Ovary (tissue), 9 donors: ENCODE results near the gene SUDS3. TPM values are rescaled to one million over a fixed set of nuclear protein-coding genes. Genes with fewer than 3 reads are reported as not detected.

ENCODE experiments used
- DNase-seq, 5 donors: peaks; one replicate each; pipeline ENCODE4 v3.0.0-alpha.2; 2019 to 2020
- H3K27ac ChIP-seq, 2 donors: fragments of 200-600 bp; one replicate each; pipeline versions ENCODE4 v1.5.1 to v1.8.0; 2019 to 2022
- H3K27me3 ChIP-seq: fragments of 200-600 bp; one replicate; pipeline ENCODE4 v1.8.0; 2022
- H3K36me3 ChIP-seq: fragments of 200-600 bp; sonication (generic); one replicate; pipeline ENCODE4 v1.5.1; 2019
- H3K4me1 ChIP-seq: one replicate; pipeline ENCODE4 v1.8.1; 2013; ENCODE audit warnings: mild to moderate bottlenecking, moderate library complexity; ENCODE audit not compliant: insufficient read depth
- H3K4me3 ChIP-seq: fragments of 200-600 bp; sonication (generic); one replicate; pipeline ENCODE4 v1.5.1; 2017
- H3K9me3 ChIP-seq, 2 donors: fragments of 200-600 bp in 1 of 2; sonication (generic) in 1 of 2; one replicate each; pipeline versions ENCODE4 v1.5.1 to v1.8.1; 2013 to 2019; ENCODE audit warnings: mild to moderate bottlenecking in 1 of 2, moderate library complexity in 1 of 2
- EP300 ChIP-seq: sonication (generic); formaldehyde crosslinking; IDR thresholded peaks from one replicate; pipeline ENCODE4 v1.6.1; 2017; ENCODE audit warnings: antibody characterized with exemption
- POLR2A ChIP-seq: fragments of 450-650 bp; IDR thresholded peaks from one replicate; pipeline ENCODE4 v1.6.1; 2017; ENCODE audit warnings: antibody characterized with exemption, mild to moderate bottlenecking, moderate library complexity
- WGBS, 3 donors: extraction: QIAGEN DNeasy Blood & Tissue Kit in 1 of 3; methylation state at CpG; one replicate each; pipeline versions ENCODE4 v1.1.5 to v1.1.7; 2013 to 2017; 5-methylcytosine and 5-hydroxymethylcytosine counted together
- intact Hi-C, 4 donors: fragments of 100-400 bp; cut with DNase I; formaldehyde crosslinking; loops; one replicate each; pipeline versions ENCODE4 v1.11.0 to v1.15.1; 2022 to 2023
- polyA plus RNA-seq, 2 donors: library from polyadenylated mRNA; stranded (reverse); fragments of 200-250 nt in 1 of 2; fragments of 350-450 nt in 1 of 2; fragmentation: Illumina TruSeq in 1 of 2; extraction: RNeasy Lipid Tissue Mini Kit (QIAGEN cat#74804) in 1 of 2; gene quantifications; one replicate each; pipeline ENCODE4 v1.2.3, GENCODE V29; 2013 to 2014
- total RNA-seq, 7 donors: library from RNA; depleted of rRNA in 2 of 7; stranded (reverse); fragments of >200 nt in 2 of 7; fragmentation: NEBNext Ultra II Directional in 3 of 7; extraction: Animal tissue kit (Norgen Biotek cat#: 25700) in 3 of 7; gene quantifications; one replicate each; pipeline versions ENCODE4 v1.1.0 to v1.2.4, GENCODE V29; 2016 to 2023
- TF ChIP-seq, protein P1 (sequence below), 3 donors: fragments of 450-650 bp in 2 of 3; fragments of 200-600 bp in 1 of 3; IDR thresholded peaks; one replicate each; pipeline versions ENCODE4 v1.5.1 to v1.8.0; 2016 to 2022; ENCODE audit warnings: antibody characterized with exemption in 3 of 3, mild to moderate bottlenecking in 1 of 3
- donor health status: DM: no; HTN: no; CAD: no; lungs with moderate emphysema.
- donor health status: DM: no; HTN: no; CAD: no.
- donor health status: Bipolar disorder and iron deficiency.
- donor health status: DM: yes; HTN: yes; CAD: no.
- donor health status: DM: no; HTN: no; CAD: no.
- donor health status: DM: yes; HTN: yes; CAD: no.

Gene SUDS3
- total and polyA plus RNA-seq, 9 donors: 14.5 to 34.9 (median 27.7) TPM

DNA sequence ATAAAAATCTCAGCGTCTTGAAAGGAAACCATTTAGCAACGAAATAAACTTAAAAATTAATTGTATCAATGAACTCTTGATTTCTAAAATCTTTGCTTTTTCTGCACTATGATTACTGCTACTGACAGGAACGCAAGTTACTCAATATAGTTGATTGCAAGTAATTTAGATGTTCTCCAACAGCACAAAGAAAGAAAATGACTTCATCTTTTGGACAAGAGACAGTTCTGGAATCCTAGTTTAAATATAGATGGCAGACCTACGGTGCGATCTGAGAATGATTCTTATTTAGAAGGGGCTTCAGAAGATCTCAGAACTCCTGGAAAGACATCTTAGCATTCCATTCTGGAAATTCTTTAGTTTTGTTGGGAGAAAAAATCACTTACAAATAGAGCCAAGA, 1.4 kb upstream of the SUDS3 start:
- peaks cover 6% of the 10 kb centered on the region for H3K4me1 ChIP-seq
- H3K27ac ChIP-seq: peak overlapping the region in 1 of 2 donors; percentile 91
- no peaks in the 10 kb centered on the region for H3K36me3 ChIP-seq
- no peaks in the 10 kb centered on the region for H3K27me3 ChIP-seq
- no peak overlapping the region for H3K4me3 ChIP-seq
- no peaks in the 10 kb centered on the region for H3K9me3 ChIP-seq
- TF ChIP-seq EP300 (no peak), POLR2A (no peak)
- TF ChIP-seq, protein P1, sequence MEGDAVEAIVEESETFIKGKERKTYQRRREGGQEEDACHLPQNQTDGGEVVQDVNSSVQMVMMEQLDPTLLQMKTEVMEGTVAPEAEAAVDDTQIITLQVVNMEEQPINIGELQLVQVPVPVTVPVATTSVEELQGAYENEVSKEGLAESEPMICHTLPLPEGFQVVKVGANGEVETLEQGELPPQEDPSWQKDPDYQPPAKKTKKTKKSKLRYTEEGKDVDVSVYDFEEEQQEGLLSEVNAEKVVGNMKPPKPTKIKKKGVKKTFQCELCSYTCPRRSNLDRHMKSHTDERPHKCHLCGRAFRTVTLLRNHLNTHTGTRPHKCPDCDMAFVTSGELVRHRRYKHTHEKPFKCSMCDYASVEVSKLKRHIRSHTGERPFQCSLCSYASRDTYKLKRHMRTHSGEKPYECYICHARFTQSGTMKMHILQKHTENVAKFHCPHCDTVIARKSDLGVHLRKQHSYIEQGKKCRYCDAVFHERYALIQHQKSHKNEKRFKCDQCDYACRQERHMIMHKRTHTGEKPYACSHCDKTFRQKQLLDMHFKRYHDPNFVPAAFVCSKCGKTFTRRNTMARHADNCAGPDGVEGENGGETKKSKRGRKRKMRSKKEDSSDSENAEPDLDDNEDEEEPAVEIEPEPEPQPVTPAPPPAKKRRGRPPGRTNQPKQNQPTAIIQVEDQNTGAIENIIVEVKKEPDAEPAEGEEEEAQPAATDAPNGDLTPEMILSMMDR (IDR thresholded peaks at IDR 0.05): no peak
- no peak for DNase-seq
- WGBS, 3 donors: 59 to 71% (median 69%) methylated on average over 5 of the region's 5 CpGs
- intact Hi-C loops: loop anchor here (5.0 kb wide), 3 partner anchors 188 to 253 kb away; no protein-coding TSS in a partner anchor

DNA sequence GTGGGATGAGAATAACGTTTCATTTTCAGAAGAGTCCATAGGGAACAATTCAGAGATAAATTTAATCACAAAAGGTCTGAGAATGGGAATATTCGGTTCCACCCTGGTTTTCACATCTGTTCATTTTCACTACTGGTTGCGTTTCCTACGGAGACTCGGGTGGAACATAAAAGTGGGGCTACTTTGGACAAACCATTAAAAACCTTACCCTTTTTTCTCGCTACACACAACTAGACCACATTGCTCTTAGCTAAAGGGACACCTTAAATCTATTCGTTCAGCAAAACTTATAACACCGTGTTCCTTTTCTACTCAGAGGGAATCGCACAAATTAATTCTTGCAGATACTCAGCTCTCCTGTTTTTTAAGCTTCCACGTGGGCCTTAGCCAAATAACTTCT, 1.0 kb upstream of the SUDS3 start:
- Histone ChIP-seq H3K4me1 (peaks cover 6% of the 10 kb centered on the region), H3K27me3 (no peaks in the 10 kb centered on the region), H3K4me3 (peak overlapping the region; percentile 100), H3K27ac (peak overlapping the region in 1 of 2 donors; percentile 91), H3K9me3 (no peaks in the 10 kb centered on the region), H3K36me3 (no peaks in the 10 kb centered on the region)
- TF ChIP-seq, protein P1 (IDR thresholded peaks at IDR 0.05): no peak
- TF ChIP-seq POLR2A: no peak
- no peak for TF ChIP-seq EP300
- WGBS, 3 donors: 49 to 56% (median 49%) methylated on average over 10 of the region's 10 CpGs
- intact Hi-C loops: loop anchor here in 3 of 4 donors (5.0 kb wide), 2 partner anchors 193 to 253 kb away; no protein-coding TSS in a partner anchor
- no peak for DNase-seq

DNA sequence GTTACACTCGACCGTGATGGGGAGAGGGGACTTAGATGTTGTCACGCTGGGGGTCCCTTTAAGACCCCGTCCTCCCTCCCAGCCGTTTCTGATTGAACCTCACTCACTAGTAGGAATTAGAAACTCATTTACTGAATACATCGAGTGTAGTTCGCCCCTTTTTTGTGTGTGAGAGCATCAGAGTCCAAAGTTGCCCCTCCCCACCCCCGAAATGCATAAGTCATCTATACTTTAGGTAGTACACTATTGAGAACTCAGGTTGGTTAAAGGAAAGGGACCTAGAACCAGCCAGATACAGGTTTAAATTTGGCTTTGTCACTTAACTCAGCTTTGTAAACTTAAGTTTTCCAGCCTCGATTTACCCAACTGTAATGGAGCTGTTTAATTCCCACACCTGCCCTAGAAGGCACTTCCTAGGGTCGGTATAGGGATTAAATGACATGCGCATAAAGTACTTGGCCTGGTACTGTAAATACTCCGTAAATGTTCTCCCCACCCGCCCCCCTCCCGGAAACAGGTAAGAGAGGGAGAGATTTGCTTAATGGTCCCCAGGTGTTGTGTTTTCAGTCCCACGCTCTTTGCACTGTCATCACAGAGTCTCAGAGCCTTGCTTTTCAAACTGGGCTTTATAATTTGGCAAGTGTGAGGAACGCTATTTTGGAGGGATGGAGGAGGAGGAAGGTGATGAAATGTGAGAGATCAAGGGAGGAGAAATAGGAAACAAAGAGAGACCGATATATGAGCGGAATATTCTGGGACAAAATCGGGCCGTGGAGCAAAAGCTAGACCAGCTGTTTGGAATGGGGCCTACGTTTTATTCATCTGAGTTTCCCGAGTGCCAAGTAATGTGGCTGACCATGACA, 897 bp downstream of the SUDS3 start:
- no peak for TF ChIP-seq POLR2A
- no peak for TF ChIP-seq EP300
- TF ChIP-seq, protein P1 (IDR thresholded peaks at IDR 0.05): no peak
- H3K27me3 ChIP-seq: no peaks in the 10 kb centered on the region
- intact Hi-C loops: loop anchor here in 3 of 4 donors (5.0 kb wide), 2 partner anchors 195 to 255 kb away; no protein-coding TSS in a partner anchor
- H3K36me3 ChIP-seq: no peaks in the 10 kb centered on the region
- H3K27ac ChIP-seq: peak overlapping the region in 1 of 2 donors; percentile 33
- H3K4me3 ChIP-seq: peak overlapping the region; percentile 100
- H3K9me3 ChIP-seq: no peaks in the 10 kb centered on the region
- 1 to 2% (median 2%) methylated on average over 22 of the region's 22 CpGs for WGBS, 3 donors
- DNase-seq: no peak
- H3K4me1 ChIP-seq: peaks cover 4% of the 10 kb centered on the region

DNA sequence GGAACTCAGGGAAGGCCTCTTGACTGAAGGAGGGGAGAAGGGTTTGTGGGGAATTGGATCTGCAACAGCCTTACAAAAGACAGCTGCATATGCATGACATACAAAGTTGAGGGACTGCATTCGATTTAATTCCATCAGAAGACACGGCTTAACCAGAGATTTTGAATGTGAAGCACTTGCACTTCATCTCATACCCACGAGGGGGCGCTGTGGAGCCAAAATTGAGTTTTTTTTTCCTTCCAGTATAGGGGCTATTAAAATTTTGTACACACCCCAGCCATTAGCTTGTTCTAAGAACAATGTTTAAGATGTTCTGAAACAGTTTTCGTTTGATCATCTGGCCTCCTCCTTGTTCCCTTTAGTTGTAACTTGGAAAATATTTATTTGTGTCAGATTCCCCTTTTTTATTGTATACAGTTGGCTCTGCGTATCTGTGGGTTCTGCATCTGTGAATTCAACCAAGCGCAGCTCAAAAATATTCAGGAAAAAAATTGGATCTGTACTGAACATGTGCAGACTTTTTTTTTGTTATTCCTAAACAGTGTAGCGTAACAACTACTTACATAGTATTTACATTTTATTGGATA, 1.6 kb downstream of the SUDS3 start:
- H3K4me1 ChIP-seq: peaks cover 4% of the 10 kb centered on the region
- no peaks in the 10 kb centered on the region for H3K9me3 ChIP-seq
- H3K27me3 ChIP-seq: no peaks in the 10 kb centered on the region
- H3K36me3 ChIP-seq: no peaks in the 10 kb centered on the region
- WGBS, 3 donors: 33 to 37% (median 34%) methylated on average over 8 of the region's 8 CpGs
- DNase-seq: peak; percentile 33 to 77 (median 71)
- intact Hi-C loops: loop anchor here in 3 of 4 donors (5.0 kb wide), 2 partner anchors 196 to 256 kb away; no protein-coding TSS in a partner anchor
- no peak overlapping the region for H3K27ac ChIP-seq
- peak overlapping the region; percentile 100 for H3K4me3 ChIP-seq
- TF ChIP-seq, protein P1 (IDR thresholded peaks at IDR 0.05): peak; percentile 76 to 89 (median 82)
- TF ChIP-seq EP300: no peak
